Ecto neural progenitor cell (in vitro differentiated cells): ENCODE measurements around the gene ADGRL3.
A peak's percentile ranks its signal among the peaks of the same experiment; 100 is the strongest.

Source experiments
- DNase-seq: peaks from one replicate; pipeline ENCODE4 v3.0.0-alpha.2; 2018; ENCODE audit warnings: low spot score

ADGRL3 gene

DNA sequence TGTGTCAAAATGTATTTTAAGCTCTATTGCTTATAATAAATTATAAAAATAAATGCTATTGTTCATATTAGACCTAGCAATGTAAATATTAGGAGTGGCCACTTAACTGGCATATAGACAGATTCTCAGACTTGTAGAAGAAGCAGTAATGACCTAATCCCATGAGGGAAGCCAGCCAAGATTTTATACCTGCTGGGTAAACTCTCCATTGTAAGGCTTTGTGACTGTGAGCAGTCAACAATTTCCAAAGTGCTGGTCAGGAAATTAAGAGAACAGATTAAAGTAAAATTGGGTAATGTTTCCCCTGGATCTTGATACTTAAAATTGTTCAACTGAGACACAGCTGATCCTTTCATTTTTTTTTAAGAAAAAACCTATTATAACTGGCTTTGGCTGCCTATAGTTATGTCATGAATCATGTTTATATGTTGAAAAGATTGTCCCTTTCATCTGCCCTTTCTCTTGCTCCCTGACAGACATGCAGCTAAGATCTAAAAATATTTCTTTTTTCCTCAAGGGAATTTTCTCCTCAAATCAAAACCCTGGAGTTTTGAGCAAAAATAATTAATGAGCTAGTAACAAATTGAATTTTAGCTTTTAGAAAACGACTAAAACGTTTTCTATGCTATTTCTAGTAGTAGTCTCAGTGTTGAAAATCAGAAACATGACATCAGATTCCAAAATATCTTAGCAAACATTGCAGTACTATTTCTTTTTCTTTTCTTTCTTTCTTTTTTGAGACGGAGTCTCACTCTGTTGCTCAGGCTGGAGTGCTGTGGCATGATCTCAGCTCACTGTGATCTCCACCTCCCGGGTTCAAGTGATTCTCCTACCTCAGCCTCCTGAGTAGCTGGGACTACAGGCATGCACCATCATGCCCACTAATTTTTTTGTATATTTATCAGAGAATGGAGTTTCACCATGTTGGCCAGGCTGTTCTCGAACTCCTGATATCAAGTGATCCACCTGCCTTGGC, 77.9 kb downstream of the ADGRL3 start:
- DNase-seq = no peak

DNA sequence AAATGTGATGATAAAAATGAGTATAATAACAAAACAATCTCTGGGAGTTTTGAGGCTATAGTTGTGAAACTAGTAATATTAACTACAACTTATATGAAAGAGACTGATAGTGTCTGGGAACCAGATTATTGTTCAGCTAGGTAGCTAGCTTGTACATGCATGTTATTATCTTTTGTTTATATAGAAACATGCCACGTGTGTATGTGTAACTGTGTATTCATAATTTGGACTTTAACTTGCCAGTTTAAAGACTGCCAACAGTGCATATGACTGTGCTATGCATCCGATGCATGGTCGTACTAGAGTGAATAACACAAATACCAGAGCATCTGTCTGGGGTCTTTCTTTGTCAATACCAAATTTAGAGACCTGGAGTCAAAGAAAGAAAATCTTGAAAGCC, 92.2 kb downstream of the ADGRL3 start:
- DNase-seq = no peak

DNA sequence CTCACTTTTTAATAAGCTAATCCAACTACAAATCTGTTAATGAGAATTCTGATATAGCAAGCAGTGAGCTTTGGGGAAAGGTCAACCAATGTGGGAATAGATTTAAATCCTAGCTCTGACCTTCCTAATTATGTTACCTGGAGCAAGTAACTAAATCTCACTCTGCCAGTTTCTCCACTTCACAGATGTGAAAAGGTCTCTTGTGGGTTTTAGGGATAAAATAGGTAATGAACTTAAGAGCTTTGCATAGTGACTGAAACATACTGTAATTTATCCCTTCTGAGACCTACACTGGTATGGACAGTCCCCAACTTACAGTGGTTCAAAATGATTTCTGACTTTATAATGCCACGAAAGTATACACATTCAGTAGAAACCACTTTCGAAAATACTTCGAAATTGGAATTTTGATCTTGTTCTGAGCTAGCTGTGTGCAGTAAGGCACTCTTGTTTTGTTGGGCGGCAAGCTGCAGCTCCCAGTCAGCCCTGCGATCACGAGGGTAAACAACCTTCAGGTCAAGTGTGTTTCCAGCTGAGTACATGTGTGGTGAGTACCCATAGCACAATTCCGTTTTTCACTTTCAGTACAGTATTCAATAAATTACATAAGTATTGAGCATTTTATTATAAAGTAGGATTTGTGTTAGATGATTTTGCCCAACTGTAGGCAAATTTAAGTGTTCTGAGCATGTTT, 93.7 kb downstream of the ADGRL3 start:
- no peak for DNase-seq

DNA sequence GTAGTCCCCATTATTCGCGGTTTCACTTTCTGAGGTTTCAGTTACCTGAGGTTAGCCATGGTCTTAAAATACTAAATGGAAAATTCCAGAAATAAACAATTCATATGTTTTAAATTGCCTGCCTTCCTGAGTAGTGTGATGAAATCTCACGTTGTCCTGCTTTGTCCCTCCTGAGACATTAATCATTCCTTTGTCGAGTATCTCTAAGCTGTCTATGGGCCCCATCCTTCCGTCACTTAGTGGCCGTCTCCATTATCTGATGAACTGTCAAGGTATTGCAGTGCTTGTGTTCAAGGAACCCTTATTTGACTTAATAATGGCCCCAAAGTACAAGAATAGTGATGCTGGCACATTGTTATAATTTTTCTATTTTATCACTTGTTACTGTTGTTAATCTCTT, 94.8 kb downstream of the ADGRL3 start:
- no peak for DNase-seq

DNA sequence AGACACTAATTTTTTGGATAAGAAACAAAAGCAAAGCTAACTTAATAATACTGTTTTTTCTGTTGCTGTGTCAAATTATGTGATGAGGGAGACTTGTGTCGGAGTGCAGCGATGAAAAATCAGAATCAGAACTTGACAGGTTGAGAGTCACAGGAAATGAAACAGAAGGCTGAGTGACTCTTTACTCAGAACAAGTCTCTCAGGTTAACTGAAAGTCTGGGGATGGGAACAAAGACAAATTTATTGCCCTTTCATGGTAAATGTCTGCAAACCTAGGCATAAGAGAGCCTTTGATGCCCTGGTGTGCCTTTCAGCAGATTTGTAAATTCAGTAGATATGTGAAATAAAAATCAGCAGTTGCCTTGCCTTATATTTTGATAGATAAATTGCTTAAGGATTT, 96.0 kb downstream of the ADGRL3 start:
- no peak for DNase-seq

DNA sequence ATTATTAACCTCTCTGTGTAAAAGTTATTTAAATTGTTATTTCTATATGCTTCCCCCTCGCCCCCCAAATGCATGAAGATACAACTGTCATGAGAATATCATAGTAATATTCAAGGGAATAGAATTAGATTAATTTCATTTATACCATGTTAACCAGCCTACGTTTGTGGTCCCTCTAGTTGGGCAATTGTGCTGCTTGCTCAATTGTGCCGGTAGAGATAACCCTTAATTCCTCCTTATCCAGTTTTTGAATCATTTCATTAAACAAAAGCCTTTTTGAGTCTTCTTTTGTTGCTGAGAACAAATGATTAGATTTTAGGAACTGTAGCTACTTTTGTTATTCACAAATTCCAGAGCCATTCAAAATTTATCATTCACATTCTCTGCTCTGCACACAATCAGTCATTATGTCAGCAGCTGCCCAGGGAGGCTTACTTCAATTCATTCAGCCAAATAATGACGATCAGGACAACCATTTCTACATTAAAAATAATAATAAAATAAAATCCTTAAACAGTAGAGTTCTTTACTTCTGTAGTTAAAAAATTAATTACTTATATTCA, 98.1 kb downstream of the ADGRL3 start:
- DNase-seq = no peak

DNA sequence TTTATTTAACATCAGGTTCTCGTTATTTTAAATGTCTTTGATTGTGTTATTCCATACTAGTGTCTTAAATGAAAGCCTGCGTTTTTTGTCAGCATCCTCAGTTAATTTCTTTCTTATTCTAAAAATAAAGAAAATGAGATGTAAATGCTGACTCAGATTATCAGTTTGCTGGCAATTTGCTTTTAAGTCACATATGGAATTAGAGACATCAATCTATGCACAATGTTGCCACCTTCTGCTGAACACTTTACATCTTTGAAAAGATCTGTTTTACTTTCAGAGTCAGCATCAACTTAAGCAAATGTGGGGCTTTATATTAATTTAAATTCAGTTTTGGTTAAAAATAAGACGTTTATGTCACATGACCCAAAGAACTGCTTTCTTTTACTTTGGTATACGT, 99.2 kb downstream of the ADGRL3 start:
- DNase-seq = no peak

DNA sequence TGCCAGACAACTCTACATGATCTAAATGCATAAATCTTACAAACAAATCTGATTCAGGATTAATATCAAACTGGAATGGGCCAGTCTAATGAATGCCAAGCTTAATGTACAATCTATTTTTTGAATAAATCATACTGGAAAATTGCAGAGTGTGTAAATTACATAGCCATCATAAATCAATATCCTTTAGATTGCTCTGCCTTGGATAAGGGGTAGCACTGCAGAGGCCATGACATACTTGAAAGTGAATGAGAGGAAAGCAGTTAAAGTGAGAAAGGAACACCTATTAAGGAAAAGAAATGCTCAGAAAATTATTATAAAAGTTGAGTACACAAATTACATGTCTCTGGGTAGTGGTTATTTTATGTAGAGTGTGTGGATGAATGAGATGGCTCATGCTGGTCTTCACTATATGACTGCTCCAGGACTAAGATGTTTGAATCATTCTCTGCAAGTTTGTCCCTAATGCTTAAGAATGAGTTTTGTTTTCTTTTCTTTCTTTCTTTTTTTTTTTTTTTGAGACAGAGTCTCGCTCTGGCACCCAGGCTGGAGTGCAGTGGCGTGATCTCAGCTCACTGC, 100.2 kb downstream of the ADGRL3 start:
- no peak for DNase-seq

DNA sequence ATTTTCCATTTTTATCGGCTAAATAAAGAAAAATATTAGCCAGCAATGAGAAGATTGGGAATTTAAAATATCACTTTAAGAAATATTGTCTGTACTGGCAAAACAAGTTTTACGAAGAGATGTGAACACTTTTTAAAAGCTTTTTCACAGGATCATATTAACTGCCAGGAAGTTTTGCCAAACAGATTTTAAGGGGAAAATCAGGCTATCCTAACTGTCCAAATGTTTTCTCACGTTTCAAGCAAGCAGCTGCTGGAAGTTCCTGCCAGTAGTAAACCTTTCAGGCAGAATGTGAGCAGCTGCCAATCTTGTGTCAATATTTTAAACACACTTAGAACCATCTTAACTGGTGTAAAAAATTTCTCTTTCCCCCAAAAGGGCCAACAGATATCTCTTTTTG, 101.1 kb downstream of the ADGRL3 start:
- DNase-seq = no peak

DNA sequence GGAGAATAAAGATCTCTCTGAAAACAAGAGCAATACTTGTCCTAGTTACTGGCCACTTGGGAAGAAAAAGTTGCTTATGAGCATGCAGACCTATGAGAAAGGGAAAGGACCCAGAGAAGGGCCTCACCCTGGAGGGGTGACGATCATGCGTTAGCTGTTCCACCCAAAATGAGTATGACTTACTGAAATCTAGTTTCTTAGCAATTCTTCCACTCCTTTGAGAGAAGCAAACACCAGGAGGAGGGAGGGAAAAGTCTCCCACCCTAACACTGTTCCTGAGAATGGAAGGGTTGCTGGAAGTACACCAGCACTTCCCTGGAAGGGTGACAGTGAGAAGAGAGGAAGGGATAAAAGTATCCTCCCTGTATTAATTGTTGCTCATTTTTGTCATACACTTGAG, 107.9 kb downstream of the ADGRL3 start:
- DNase-seq = no peak

DNA sequence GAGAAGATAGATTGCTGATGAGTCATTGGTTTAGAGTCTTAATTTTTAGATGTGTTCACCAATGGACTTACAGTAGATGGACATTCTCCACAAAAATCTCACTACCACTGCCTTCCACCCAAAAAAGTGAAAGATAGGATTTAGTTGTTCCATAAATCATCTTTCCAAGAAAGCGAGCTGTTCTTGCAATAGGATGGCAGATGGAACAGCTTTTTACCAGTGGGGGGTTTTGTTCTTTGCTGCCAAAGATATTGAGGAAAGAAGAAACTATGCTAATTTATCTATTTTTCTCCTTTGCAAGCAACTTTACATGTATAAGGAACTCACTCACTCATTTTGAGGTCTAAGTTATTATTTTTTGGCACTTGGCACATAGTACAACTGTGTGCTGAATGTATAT, 109.5 kb downstream of the ADGRL3 start:
- DNase-seq = no peak

DNA sequence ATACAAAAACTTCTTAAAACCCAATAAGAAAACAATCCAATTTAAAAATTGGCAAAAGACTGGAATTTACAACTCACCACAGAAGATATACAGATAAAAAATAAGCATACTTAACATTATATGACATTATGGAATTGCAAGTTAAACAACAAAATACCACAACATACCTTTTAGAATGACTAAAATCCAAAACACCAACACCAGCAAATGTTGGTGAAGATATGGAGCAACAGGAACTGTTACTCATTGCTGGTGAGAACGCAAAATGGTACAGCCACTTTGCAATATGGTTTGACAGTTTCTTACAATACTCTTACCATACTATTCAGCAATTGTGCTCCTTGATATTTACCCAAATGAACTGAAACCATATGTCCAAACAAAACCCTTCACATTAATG, 112.4 kb downstream of the ADGRL3 start:
- DNase-seq = no peak

DNA sequence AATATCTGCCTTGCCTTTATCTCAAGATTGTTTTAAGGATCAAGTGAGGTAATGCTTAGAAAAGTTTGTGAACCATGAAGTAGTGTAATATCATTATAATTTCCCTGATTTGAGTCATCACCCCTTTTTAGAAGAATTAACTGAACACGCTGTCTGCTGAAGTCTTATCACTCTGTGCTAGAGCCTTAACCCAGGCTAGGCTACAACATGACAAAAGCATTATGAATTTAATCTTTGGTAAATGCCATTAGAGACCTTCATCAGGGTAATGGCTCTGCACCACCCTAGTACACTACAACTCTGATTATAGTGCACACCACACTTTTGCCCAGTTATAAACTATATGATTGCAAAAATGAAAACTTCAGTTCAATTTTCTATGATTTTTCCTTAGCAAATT, 118.3 kb downstream of the ADGRL3 start:
- no peak for DNase-seq

DNA sequence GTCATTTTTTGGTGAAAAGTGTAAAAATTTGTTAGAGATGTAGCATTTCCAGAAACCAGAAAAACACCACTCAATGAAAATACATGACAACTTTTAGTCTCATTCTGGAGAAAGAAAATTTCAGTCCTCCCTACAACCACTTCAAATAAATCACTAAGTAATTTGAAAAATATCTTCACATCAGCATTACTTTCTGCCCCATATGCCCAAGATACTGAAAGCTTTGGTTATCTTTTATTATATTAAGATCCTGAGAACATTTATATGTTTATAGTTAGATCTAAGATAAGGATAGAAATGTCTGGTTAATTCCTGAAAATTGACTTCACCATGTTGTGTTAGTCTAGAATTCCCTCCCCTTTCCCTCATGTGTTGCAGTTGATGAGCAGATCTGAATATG, 119.0 kb downstream of the ADGRL3 start:
- no peak for DNase-seq

DNA sequence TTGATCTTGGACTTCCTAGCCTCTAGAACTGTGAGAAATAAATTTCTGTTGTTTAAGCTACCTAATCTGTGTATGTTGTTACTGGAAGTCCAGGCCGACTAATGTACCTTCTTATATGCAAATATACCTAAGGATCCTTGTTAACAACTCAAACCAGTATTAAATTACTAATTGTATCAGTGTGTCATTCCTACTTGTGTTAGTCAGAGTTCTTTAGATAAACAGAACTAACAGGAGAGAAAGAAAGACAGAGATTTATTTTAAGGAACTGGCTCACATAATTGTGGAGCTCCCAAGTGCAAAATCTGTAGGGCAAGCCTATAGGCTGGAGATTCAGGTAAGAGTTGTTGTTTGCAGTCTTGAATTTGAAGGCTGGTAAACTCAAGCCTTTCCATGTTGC, 120.0 kb downstream of the ADGRL3 start:
- DNase-seq = no peak

DNA sequence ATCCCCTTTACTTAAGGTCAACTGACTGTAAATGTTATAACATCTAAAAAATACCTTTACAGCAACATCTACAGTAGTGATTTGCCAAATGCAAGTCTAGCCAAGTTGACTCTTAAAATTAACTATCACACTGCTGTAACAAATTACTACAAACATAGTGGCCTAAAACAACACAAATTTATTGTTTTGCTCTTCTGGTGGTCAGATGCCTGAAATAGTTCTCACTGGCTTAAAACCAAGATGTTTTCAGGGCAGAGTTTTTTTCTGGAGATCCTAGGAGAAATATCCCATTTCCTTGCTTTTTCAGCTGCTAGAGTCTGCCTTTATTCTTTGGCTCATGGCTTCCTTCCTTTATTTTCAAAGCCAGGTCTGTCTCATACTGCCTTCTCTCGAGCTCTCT, 120.5 kb downstream of the ADGRL3 start:
- DNase-seq = no peak

DNA sequence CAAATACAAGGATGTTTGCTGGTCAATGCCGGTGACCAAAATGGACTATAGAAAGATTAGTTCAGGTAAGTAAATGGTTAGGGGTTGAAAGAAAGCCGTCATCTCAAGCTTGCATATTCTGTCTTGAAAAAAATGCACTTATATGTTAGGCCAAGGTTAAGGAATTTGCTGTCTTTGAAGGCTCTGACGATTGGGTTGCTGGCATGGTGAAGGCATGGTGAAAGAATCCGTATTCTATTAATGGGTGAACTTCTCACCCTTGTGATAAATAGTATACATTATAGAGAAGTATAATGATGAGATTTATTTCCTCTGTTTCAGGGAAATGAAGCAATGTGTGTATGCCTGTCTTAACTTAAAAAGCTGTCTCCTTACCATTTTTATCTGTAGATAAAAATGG, 132.6 kb downstream of the ADGRL3 start:
- DNase-seq = no peak

DNA sequence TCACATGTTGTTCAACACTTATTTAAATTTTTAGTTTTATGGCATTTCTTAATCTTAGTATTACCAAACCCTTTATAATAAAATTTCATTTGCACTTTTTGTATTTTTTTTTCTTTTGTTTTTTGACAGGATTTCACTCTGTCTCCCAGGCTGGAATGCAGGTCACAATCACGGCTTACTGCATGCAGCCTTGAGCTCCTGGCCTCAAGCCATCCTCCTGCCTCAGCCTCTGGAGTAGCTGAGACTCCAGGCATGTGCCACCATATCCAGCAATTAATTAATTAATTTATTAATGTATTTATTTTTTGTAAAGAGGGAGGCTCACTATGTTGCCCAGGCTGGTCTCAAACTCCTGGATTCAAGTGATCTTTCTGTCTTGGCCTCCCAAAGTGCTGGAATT, 133.4 kb downstream of the ADGRL3 start:
- no peak for DNase-seq

DNA sequence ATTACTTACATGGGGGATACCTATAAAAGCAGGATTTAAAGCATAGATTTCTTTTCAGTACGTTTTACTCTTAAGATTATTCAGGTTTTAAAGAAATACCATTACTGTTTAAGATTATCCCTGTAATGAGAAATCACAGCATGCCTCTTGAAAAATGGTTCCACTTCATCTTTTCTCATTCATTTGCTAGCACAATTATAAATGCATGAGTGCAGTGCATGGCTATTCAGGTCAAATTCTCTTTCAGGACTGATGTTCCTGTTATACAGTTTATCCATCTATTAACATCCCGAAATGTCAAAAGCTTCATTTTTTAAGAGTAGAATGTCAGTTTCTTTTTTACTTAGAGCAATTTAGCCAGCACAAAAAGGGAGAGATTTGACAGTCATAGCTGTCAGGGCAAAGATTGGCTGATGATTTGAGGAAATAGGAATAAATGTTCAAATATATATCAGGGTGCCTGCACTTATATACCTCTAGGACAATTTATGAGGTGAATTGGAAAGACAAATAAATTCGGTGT, 135.2 kb downstream of the ADGRL3 start:
- no peak for DNase-seq

DNA sequence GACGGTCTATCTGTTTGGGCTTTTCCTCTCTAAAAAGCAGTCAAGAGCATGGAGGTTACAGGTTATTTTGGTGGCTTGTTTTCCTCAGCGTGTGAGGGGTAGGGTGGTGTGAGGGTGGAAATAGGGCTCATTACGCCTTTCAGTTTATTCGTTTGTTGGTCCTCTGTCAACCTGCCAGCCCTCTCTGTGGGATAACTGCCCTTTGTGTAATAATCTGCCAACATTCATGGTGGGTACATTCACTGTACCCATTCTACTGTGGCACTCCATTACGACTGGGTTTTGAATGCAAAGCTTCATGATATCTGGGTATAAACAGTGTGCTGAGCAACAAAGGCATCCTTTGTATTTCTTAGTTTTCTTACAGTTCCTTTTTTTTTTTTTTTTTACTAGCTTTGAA, 136.4 kb downstream of the ADGRL3 start:
- DNase-seq = peak; percentile 46

DNA sequence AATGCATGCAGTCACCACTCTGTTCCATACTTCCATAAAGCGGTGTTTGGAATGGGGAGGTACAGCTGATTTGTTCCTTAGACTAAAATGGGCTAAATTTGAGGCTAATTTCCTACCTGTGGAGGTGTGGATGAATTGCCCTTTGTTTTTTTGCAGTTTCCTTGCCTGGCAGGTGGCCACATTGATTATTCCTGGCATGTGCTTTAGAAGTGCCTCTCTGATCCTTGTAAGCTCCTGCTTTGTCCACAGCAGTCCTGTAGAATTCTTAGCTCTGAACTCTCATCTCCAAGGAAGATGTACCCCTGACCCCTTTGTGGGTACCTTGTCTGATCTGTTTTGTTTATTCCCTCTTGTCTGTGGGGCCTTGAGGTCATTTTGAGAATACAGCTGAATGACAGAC, 136.8 kb downstream of the ADGRL3 start:
- peak; percentile 52 for DNase-seq

DNA sequence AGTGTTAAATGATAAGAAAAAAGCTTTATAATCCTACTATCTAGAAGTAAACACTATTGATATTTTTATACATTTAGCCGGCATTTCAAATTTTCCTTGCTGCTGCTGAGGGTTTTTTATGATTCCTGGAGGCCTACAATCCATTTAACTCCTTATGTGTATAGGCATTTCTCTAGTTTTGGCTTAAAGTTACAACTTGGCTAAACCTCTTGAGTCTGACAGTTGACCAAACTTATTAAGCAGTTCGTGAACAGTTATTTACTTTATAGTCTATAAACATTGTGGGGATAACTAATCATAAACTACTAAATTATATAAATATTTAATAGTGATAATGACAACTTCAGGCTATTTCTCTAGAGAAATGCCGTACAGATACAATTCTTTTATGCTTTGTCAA, 141.9 kb downstream of the ADGRL3 start:
- no peak for DNase-seq

DNA sequence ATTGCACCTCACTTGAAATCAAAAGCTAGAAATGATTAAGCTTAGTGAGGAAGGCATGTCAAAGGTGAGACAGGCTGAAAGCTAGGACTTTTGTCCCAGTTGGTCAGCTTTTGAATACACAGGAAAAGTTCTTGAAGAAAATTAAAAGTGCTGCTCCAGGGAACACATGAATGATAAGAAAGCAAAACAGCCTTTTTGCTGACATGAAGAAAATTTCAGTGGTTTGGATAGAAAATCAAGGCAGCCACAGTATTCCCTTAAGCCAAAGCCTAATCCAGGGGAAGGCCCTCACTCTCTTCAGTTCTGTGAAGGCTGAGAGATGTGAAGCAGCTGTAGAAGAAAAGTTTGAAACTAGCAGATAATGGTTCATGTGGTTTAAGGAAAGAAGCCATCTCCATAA, 150.8 kb downstream of the ADGRL3 start:
- no peak for DNase-seq
